Neutrophil (primary cell): Measurements from ENCODE around the gene MC5R.

Experiments used
- H3K27ac ChIP-seq: fragments of 200-600 bp; sonication (generic); 2 replicates; pipeline ENCODE4 v1.5.1; 2016; ENCODE audit warnings: mild to moderate bottlenecking, moderate library complexity
- H3K27me3 ChIP-seq: fragments of 200-600 bp; sonication (generic); 2 replicates; pipeline ENCODE4 v1.6.0; 2016; ENCODE audit warnings: mild to moderate bottlenecking
- H3K36me3 ChIP-seq: fragments of 200-600 bp; sonication (generic); 2 replicates; pipeline ENCODE4 v1.5.1; 2017
- H3K4me1 ChIP-seq, 2 experiments: fragments of 200-600 bp in 1 of 2; sonication (generic) in 1 of 2; 1 replicate in 1 of 2; 2 replicates in 1 of 2; pipeline versions ENCODE4 v1.5.1 to v1.6.1; 2013 to 2016; ENCODE audit warnings: low read depth in 1 of 2, low read length in 1 of 2, mild to moderate bottlenecking in 1 of 2, moderate library complexity in 1 of 2; ENCODE audit not compliant: control insufficient read depth in 1 of 2, insufficient read depth in 1 of 2
- H3K4me3 ChIP-seq, 2 experiments: fragments of 200-600 bp in 1 of 2; sonication (generic) in 1 of 2; 1 replicate in 1 of 2; 2 replicates in 1 of 2; pipeline ENCODE4 v1.5.1; 2013 to 2016; ENCODE audit warnings: low read depth in 1 of 2, low read length in 1 of 2, mild to moderate bottlenecking in 1 of 2, moderate library complexity in 1 of 2
- H3K9me3 ChIP-seq: fragments of 200-600 bp; sonication (generic); 2 replicates; pipeline ENCODE4 v1.5.1; 2016
- TF ChIP-seq, protein P1 (sequence below): fragments of 200-600 bp; sonication (generic); IDR thresholded peaks from 2 replicates; pipeline ENCODE4 v1.5.1; 2016; ENCODE audit warnings: antibody characterized with exemption

The MC5R gene

DNA sequence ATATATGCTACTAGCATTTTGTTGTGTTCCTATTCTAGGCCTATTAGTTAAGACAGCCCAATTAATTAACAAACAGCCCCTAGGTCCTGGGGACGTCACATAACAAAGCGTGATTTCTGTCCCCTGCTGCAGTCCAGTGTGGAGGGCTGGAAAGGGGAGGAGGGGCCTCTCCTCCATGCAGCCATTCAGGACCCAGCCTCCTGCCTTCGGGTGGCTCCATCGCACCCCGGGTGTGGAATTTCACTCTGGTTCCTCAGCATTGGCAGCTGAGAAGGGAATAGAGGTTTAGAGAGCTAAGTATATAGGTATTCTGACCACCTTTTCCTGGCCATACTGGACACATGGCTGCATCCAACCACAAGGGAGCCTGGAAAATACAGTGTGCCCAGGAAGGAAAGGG is 49.0 kb downstream of the MC5R start:
- no peak overlapping the region for H3K4me3 ChIP-seq
- TF ChIP-seq, protein P1, sequence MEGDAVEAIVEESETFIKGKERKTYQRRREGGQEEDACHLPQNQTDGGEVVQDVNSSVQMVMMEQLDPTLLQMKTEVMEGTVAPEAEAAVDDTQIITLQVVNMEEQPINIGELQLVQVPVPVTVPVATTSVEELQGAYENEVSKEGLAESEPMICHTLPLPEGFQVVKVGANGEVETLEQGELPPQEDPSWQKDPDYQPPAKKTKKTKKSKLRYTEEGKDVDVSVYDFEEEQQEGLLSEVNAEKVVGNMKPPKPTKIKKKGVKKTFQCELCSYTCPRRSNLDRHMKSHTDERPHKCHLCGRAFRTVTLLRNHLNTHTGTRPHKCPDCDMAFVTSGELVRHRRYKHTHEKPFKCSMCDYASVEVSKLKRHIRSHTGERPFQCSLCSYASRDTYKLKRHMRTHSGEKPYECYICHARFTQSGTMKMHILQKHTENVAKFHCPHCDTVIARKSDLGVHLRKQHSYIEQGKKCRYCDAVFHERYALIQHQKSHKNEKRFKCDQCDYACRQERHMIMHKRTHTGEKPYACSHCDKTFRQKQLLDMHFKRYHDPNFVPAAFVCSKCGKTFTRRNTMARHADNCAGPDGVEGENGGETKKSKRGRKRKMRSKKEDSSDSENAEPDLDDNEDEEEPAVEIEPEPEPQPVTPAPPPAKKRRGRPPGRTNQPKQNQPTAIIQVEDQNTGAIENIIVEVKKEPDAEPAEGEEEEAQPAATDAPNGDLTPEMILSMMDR: no peak
- H3K9me3 ChIP-seq: no peaks in the 10 kb centered on the region

DNA sequence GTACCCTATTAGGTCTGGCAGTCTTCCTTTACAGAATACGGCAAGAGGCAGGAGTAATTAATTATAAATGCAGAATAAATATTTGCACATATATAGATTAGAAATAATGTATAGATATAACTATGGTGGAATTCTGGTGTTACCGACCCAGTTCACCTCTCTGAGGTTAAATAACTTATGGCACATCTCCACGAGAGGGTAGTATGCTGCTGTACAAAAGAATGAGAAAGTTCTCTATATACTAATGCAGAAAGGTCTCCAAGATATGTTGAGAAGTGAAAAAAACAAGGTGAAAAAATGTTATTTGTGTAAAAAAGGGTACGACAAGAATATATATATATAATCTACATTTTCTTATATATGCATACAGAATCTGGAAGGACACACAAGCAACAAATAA is 50.6 kb downstream of the MC5R start:
- Histone ChIP-seq H3K4me3 (no peak overlapping the region), H3K27me3 (peaks cover 25% of the 10 kb centered on the region), H3K9me3 (no peaks in the 10 kb centered on the region), H3K4me1 (no peaks in the 10 kb centered on the region), H3K27ac (no peak overlapping the region), H3K36me3 (no peaks in the 10 kb centered on the region)
- TF ChIP-seq, protein P1: no peak

More for the DNA sequence above, 49.0 kb downstream of the MC5R start:
- no peaks in the 10 kb centered on the region for H3K36me3 ChIP-seq
- H3K4me1 ChIP-seq: no peaks in the 10 kb centered on the region
- peaks cover 41% of the 10 kb centered on the region for H3K27me3 ChIP-seq
- no peak overlapping the region for H3K27ac ChIP-seq
